Measurements from ENCODE around the gene CDC6. TPM values are rescaled to one million over a fixed set of nuclear protein-coding genes. Genes with fewer than 3 reads are reported as not detected.

Gene CDC6
- total RNA-seq, 4 donors from 2014 or later: 0.27 to 0.75 (median 0.66) TPM; not detected in 1

DNA sequence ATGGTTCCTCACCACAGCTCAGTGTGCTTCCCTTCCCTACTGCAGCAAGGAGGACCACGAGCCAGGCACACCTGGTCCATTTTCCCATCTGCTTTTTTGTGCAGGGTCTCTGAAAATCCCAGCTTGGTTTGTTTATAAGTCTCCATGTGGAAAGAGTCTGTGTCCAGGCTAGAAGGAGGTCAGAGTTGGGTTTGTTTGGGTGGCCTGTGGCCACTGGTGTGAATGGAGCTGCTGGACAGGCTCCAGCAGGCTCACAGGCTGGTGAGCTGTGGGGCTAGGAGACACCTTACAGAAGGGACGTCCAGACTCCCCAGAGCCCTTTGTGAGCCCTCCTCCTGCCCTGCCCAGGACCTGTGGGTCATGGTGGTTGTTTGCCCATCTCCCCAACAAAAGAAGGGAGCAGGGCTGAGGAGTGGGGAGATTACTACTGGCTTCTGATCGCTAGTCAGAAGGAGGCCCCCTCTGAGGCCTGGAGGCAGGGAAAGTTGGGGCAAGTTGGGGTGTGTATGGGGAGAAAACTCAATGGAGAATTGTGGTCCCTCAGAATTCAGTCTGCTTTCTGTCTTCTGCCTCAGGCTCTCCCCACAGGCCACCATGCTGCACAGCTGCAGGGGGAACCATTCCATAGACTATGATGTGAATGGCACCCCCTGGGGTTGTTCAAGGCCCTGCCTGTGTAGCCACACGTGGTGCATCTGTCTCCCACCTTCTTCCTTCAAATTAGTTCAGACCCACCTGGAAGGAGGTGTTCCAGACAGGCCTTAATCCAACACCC lies 25.4 kb downstream of the CDC6 start:
- in situ Hi-C loops (cut with MboI; ENCODE audit: low sequenced_read_pairs in 4 of 4): no loop called here
- peak in 1 of 2 donors; percentile 61 for DNase-seq
- H3K4me3 ChIP-seq: no peak overlapping the region
- no peak for TF ChIP-seq POLR2A (IDR thresholded peaks at IDR 0.05)
- TF ChIP-seq, protein P1, sequence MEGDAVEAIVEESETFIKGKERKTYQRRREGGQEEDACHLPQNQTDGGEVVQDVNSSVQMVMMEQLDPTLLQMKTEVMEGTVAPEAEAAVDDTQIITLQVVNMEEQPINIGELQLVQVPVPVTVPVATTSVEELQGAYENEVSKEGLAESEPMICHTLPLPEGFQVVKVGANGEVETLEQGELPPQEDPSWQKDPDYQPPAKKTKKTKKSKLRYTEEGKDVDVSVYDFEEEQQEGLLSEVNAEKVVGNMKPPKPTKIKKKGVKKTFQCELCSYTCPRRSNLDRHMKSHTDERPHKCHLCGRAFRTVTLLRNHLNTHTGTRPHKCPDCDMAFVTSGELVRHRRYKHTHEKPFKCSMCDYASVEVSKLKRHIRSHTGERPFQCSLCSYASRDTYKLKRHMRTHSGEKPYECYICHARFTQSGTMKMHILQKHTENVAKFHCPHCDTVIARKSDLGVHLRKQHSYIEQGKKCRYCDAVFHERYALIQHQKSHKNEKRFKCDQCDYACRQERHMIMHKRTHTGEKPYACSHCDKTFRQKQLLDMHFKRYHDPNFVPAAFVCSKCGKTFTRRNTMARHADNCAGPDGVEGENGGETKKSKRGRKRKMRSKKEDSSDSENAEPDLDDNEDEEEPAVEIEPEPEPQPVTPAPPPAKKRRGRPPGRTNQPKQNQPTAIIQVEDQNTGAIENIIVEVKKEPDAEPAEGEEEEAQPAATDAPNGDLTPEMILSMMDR (IDR thresholded peaks at IDR 0.05 in 4 of 5, conservative IDR thresholded peaks at IDR 0.05 in 1 of 5): no peak
- intact Hi-C loops (cut with DNase I; ENCODE audit: low total_unique reads): loop anchor here (10.0 kb wide), 1 partner anchor 298 kb away; the partner anchor contains the start of gene CSF3
- H3K9me3 ChIP-seq: no peaks in the 10 kb centered on the region
- H3K36me3 ChIP-seq: no peaks in the 10 kb centered on the region
- peak overlapping the region; percentile 95 to 100 (median 98) for H3K27ac ChIP-seq
- H3K4me1 ChIP-seq: peaks cover 93 to 96% of the 10 kb centered on the region in 2 donors
- H3K27me3 ChIP-seq: no peaks in the 10 kb centered on the region
- no peak for ATAC-seq

DNA sequence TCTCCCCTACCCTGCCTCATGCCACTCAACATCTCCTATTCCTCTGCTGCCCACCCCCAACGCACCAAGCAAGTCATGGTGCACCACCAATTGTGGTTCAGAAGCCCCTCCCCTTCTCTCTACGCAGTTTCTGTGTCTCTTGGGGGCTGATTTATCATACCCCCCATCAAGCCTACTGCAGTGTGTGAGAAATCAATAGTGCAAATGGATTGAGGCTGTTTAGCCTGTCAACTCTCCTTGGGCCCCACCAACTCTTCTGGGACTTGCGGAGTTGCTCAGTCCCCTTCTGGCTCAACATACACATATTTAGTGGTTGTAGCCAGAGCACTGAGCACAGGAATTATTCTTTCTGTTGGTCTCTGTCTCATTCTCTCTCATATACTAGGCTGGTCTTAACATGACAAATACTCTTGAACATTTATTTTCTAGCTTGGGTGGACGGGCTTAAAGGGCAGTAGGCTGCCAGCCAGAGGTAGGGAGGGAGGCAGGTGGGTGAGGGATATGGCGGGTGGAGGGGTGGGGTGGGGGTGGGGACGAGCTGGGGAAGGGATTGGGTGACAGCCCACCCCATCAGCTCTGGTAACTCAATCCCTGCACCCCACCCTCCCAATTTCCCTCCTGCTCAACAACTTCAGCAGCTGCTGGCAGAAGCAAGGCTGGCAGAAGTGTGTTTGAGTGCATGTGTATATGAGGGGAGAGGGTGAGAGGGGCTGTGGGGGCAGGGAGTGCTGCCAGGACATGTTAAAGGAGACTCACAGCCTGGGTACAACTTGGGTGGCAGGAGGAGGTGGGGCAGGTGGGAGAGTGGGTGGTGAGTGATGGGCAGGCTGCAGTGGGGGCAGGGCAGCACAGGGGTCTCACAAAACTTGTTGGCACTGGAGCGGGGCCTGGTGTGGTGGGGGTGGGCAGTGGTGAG lies 26.2 kb downstream of the CDC6 start:
- Histone ChIP-seq H3K27ac (peak overlapping the region; percentile 95 to 100 (median 98)), H3K4me1 (peaks cover 85 to 89% of the 10 kb centered on the region in 2 donors), H3K27me3 (no peaks in the 10 kb centered on the region), H3K4me3 (no peak overlapping the region), H3K9me3 (no peaks in the 10 kb centered on the region), H3K36me3 (no peaks in the 10 kb centered on the region)
- TF ChIP-seq POLR2A (IDR thresholded peaks at IDR 0.05): no peak
- TF ChIP-seq, protein P1 (IDR thresholded peaks at IDR 0.05 in 4 of 5, conservative IDR thresholded peaks at IDR 0.05 in 1 of 5): no peak
- in situ Hi-C loops (cut with MboI; ENCODE audit: low sequenced_read_pairs in 4 of 4): no loop called here
- DNase-seq (peak in 1 of 2 donors; percentile 68), ATAC-seq (no peak)
- intact Hi-C loops (cut with DNase I; ENCODE audit: low total_unique reads): loop anchor here (10.0 kb wide), 1 partner anchor 299 kb away; the partner anchor contains the start of gene CSF3

DNA sequence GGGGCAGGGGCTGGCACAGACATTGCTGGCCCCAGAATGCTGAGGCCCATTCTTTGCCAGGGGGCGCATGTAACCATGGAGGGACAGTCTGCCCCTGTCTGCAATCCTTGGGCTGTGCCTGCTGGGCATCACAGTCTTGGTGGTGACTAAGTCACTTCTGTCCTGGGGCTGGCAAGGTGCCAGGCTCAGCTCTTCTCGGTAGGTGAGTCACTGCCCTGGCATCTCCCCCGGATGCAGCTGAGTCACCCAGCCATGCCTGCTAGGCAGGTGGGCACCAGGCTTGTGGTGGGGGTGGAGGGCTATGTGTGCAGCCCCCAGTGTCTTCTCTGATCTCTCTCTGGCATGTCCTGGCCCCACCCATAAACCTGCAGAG lies 26.9 kb downstream of the CDC6 start:
- H3K9me3 ChIP-seq: no peaks in the 10 kb centered on the region
- H3K4me1 ChIP-seq: peaks cover 80 to 89% of the 10 kb centered on the region in 2 donors
- H3K27ac ChIP-seq: peak overlapping the region; percentile 95 to 100 (median 98)
- in situ Hi-C loops (cut with MboI; ENCODE audit: low sequenced_read_pairs in 4 of 4) (no loop called here), intact Hi-C loops (cut with DNase I; ENCODE audit: low total_unique reads) (loop anchor here (10.0 kb wide), 1 partner anchor 300 kb away; the partner anchor contains the start of gene CSF3)
- no peak overlapping the region for H3K4me3 ChIP-seq
- no peaks in the 10 kb centered on the region for H3K36me3 ChIP-seq
- peak; percentile 40 to 46 for ATAC-seq
- TF ChIP-seq POLR2A (IDR thresholded peaks at IDR 0.05): peak; percentile 44 to 52
- TF ChIP-seq, protein P1 (IDR thresholded peaks at IDR 0.05 in 4 of 5, conservative IDR thresholded peaks at IDR 0.05 in 1 of 5): peak in 2 of 5 experiments; percentile 26 to 33
- DNase-seq: peak; percentile 95 to 99
- no peaks in the 10 kb centered on the region for H3K27me3 ChIP-seq

DNA sequence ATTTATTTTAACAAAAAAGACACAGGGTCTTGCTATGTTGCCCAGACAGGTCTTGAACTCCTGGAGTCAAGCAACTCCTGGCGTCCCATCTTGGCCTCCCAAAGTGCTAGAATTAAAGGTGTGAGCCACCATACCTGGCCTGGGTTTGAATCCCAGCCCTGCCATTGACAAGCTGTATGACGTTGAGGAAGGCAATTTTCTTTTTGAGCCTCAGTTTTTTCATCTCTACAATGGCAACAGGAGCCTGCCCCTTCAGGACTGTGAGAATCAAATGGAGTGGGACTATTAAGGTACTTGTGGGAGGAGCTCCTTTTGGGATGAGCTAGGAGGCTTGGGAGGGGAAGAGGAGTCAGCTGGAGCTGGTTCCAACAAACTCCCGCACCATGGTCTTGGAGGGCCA lies 27.5 kb downstream of the CDC6 start:
- in situ Hi-C loops (cut with MboI; ENCODE audit: low sequenced_read_pairs in 4 of 4): no loop called here
- Histone ChIP-seq H3K4me1 (peaks cover 80 to 89% of the 10 kb centered on the region in 2 donors), H3K27me3 (no peaks in the 10 kb centered on the region), H3K4me3 (no peak overlapping the region), H3K36me3 (no peaks in the 10 kb centered on the region), H3K27ac (peak overlapping the region; percentile 95 to 100 (median 98)), H3K9me3 (no peaks in the 10 kb centered on the region)
- intact Hi-C loops (cut with DNase I; ENCODE audit: low total_unique reads): loop anchor here (5.0 to 10.0 kb wide), 2 partner anchors 203 to 300 kb away; partner anchors contain the start of gene CSF3
- no peak for TF ChIP-seq POLR2A (IDR thresholded peaks at IDR 0.05)
- TF ChIP-seq, protein P1 (IDR thresholded peaks at IDR 0.05 in 4 of 5, conservative IDR thresholded peaks at IDR 0.05 in 1 of 5): no peak
- no peak for ATAC-seq
- no peak for DNase-seq

Measured in gastrocnemius medialis (tissue), 4 donors.